Ecto neural progenitor cell (in vitro differentiated cells): ENCODE measurements around the gene HSPB7.
A peak's percentile ranks its signal among the peaks of the same experiment; 100 is the strongest.
"Not testable (repeated sequence)": the region's sequence is repeated elsewhere in the genome, so short reads cannot be mapped to it uniquely, and the experiment has no call there.

Experiments used
- DNase-seq: peaks from one replicate; pipeline ENCODE4 v3.0.0-alpha.2; 2018; ENCODE audit warnings: low spot score

HSPB7 gene

DNA sequence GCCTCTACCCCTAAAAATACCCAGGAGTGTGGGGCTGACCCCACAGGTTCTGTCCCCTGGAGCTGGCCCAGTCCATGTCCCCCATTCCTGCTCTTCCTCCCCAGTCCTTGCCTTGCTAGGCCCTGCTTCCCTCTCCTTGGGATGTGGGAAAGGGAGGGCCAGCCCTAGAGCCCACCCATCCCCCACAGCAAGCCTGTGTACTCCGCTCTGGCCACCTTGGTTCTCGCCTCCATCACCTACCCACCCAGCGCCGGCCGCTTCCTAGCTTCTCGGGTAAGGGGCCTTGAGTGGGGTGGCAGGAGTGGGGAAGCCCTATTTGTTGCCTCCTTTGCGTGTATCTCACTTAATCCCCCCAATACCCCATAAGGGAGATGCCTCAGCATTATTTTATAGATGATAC, 32.5 kb upstream of the HSPB7 start:
- DNase-seq = no peak

DNA sequence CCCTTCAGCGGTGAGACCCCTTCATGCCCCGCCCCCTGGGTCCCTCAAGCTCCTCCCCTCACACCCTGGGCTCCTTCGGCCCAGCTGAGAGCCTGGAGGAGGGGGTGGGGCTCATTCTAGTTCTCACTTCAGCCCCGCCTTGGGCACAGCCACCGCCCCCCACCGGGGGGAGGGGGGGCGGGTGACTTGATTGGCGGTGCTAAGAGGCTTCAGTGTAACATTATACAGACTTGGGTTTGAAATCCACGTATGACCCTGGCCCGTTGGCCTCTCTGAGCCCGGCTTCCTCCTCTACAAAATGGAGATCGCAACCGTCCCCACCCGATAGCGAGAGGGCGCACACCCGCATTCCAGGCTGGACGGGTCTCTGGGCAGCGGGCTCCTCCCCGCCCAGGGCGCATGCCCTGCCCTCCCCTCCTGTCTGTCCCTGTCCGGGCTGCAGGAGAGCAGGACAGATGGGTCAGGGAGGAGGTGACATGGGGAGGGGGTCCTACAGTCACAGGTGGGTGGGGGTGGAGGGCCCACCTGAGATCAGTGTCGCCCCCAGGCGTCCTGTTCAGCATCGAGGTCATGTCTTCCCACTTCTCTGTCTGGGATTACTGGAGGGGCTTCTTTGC, 30.8 kb upstream of the HSPB7 start:
- DNase-seq = peak; percentile 93

DNA sequence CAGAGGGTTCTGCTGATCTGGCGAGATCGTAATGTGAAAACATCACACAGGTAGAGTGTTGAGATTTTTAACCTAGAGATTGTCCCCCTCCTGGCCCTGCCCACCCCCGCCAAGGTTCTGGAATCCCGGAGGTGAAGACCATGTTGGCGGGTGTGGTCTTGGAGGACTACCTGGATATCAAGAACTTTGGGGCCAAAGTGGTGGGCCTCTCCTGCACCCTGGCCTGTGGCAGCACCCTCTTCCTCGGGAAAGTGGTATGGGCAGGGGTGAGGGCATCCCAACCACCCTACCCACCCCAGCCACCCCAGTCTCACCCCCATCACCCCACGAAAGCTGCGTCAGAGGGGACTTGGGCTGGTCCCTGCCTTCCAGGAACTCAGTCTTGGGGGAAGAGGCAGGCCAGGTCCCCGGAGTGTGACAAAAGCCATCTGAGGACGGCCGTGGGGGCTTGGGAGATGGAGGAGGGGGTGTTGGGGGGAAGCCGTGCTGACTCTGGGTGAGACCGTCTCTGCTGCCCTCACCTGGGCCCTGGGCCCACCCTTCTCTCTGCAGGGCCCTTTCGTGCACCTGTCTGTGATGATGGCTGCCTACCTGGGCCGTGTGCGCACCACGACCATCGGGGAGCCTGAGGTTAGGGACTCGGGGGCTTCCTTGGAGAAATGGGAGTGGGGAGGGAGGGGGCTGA, 30.1 kb upstream of the HSPB7 start:
- DNase-seq = peak; percentile 60

DNA sequence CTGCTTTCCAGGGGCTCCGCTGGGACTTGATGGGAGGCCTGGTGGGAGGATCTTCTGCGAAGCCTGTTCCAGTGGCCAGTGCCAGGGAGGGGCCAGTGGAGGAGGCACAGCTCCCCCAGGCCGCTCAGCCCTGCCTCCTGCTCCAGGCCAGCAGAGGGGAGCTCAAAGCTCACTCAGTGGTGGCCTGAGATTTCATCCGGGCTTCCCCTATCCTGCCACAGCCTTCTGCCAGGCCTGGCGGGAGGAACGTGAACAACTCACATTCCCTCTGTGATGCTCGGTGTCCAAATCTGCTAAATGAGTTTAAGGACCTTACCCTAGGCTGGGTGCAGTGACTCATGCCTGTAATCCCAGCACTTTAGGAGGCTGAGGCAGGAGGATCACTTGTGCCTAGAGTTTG, 29.0 kb upstream of the HSPB7 start:
- DNase-seq = peak; percentile 62

DNA sequence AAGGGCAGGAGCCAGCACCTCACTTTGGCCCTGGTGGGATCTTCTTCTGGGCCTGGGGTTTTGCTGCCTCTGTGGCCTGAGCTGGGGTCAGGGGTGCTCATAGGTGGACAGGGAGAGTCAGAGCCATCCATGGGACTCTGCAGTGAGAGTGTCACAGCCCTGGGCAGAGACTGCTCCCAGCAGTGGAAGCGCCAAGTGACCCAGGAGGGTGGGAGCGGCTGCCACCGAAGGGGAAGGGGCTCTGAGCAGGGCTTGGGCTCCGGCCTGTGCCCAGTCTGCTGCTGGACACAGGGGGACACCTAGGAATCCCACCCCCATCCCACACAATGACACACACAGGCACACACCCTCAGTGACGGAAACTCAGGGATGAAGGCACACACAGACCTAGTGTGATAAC, 26.1 kb upstream of the HSPB7 start:
- DNase-seq = no peak

DNA sequence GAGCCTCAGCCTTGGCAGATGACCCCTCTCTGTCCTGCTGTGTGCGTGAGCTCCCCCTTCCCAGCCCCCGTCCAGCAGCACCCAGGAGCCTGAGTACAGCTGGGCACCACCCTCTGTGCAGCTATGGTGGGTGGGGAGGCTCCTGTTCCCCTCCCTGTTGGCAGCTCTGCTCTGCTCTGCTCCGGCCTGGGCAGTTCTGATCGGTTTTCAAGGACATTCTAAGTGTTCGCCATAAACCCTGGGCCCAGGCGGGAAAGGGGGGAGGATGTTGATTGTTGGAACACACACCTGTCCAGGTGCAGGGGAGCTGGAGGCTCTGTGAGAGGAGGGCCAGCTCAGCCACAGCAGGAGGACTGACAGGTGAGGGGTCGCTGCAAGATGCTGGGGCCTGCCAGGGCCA, 25.7 kb upstream of the HSPB7 start, which contains the start of gene CLCNKB:
CLCNKB (plus strand) TSS at position 262 of the 400 bp plus-strand sequence. CDS start 711 bp downstream, outside the sequence.
- no peak for DNase-seq

DNA sequence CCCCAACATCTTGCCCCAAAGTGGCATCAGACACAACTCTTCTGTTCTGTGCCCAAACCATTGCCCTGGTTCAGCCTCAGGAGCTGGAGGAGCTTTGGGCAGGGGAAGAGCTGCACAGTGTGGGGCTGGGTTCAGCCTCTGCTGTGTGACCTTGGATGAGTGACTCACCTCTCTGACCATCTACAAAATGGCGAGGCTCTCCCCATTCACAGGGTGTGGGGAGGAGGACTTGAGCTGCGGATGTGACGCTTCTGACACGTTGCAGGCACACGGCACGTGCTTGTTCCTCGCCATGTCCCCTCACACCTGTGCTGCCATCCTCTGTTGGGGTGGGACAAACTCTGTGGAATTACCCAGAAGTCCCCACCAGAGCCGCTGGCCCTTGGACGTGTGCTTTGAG, 24.8 kb upstream of the HSPB7 start:
- not testable (repeated sequence) for DNase-seq

DNA sequence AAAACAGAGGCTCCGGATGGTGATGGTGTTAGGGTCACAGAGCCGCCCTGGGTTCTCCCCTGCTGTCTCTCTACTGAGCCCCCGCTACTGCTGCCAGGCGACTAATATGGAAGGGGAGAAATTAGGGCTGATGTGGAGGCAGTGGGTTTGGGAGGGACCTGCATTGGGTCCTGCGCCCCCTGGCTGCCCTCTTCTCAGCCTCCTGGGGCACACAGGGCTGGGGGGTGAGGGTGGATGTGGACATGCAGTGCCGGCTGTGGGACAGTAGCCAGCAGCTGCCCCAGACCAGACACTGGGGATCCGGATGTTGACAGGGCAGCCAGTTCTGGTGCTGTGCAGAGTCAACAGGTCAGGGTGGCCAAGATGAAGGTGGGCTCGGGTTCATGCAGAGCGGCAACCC, 24.3 kb upstream of the HSPB7 start:
- no peak for DNase-seq

DNA sequence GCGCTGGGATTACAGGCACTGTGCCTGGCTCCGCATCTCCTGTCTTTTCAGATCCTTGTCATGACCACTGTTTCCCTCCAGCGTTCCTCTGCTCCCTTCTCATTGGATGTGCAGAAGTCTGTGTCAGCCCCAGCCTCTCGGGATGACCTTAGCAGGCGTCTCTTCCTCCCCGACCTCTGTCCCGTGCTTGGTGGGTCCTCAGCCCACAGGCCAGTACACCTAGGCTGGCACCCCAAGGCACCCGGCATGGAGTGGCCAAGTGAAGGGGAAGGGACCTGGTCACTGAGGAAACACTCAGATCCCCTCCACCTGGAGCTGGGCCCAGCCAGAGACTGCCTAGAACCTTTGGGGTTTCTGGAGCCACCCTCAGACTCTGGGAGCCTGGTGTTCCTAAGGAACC, 23.4 kb upstream of the HSPB7 start:
- DNase-seq = no peak

DNA sequence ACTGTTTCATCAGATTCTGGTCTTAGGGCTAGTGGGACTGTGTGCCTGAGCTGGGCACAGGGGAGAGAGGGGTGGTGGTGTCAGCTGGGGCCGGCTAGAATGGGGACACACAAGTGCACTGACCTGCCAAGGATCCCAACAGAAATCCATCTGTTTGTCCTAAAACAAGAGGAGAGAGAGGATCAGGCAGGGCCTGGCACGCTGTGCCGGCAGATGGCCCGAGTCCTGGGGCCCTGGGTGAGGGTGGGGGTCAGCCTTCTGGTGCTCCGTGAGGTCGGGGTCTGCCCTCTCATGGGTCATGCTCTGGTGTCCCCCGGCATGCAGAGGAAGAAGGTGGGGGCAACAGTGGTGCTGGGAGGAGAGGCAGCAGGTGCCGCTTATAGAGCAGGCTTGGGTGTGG, 22.0 kb upstream of the HSPB7 start:
- DNase-seq = not testable (repeated sequence)

DNA sequence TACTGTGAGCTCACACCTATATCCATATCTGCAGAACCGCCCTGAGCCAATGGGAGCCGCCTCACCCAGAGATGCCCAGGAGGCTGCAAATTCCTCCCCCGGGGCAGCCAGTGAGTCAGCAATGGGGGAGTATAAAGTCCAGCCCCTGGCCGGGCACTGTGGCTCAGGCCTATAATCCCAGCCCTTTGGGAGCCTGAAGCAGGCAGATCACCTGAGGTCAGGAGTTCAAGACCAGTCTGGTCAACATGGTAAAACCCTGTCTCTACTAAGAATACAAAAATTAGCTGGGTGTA, 20.7 kb upstream of the HSPB7 start:
- DNase-seq = no peak

DNA sequence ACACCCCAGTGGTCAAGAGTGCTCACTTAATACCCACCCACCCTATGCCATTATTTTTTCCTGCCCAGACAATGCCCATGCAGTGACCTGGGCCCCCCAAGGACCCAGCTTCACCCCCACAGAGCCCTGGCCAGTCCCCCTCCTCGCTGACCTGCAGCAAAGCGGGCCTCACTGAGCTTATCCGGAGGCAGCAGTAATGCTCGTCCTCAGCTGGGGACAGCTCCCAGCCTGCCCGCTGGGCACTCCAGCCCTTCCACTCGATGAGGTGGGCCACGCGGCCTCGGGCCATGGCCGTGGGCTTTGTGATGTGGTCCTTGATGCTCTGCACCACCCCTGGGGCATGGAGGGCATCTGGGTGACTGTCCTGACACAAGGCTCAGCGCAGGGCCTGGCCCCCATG, 18.6 kb upstream of the HSPB7 start:
- DNase-seq = not testable (repeated sequence)

DNA sequence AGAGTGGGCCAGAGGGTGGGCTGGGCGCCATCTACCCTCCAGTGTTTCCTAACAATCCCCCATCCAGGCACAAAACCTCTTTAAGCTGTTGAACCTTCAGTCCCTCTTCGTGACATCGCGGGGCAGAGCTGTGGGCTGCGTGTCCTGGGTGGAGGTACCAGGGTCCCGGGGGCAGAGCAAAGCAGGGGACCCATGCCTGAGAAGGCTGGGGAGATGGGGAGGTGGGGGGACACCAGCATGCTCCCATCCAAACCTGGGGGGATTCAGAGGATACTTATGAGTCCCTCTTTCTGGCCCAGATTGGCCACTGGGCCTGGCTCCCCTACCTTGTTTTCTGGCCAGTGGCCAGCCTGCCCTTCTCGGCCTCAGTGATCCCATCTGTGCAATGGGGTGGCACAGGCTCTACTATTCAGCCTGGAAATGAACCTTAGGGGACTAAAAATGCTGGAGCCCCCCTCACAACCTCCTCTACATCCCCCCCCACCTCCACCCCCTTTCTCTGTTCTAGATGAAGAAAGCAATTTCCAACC, 15.3 kb upstream of the HSPB7 start:
- not testable (repeated sequence) for DNase-seq

DNA sequence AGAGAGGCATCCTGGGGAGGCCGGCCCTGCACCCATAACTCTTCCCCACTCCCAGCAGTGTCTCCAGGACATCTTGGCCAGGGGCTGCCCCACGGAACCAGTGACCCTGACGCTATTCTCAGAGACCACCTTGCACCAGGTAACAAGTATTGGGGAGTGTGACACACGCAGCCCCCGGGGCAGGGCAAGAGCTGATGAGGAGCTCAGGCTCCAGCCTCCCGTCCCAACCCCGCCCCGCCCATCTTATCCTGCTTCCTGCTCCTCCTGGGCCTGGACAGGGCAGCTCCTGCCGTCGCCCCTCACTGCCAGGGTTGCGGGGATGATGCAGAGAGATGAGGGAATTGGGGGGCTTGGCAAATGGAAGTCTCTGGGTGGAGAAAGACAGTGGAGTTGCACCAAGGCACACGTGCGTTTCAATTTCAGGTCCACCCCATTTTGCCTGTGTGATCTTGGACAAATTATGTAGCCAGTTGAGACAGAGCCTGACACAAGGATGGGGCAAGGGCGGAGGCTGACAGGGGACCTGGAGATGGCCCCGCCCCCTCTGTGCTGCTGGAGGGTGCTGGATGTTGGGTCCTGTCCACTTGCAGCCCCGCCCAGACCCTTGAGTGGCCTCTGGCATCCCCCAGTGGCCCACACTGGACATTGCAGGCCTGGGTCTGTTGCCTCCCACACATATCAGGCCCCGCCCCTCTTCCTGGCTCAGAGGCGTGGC, 14.7 kb upstream of the HSPB7 start:
- DNase-seq = peak; percentile 96

DNA sequence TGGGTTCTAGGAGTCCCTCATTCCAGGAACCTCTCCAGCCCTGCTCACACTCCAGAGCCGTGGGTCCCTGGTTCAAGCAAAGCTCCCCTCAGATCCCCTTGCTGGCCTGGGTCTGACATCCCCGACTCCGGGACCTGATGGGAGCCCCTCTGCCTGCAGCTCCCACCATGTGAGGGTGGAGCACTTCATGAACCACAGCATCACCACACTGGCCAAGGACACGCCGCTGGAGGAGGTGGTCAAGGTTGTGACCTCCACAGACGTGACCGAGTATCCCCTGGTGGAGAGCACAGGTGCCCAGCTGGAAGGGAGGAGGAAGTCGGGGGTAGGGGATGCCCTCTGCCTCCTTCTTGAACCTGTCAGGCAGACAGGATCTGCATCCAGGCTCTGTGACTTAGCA, 13.7 kb upstream of the HSPB7 start:
- DNase-seq = no peak

DNA sequence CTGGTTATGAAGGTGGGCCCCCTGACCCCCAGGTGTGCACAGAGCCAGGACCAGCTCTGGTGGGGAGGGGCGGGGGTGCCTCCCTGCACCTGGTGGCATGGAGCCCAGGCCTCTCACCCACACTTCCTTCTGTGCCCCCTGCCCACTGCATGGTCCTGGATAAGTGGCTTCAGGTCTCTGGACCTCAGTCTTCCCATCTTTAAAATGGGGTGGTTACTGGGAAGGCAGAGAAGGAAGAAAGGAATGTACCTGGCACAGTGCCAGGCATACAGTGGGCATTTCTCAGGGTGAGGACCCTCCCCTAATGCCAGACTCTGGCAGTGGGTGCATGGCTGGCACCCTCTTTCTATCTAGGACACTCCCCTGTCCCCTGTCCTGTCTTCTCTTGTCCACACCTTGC, 11.4 kb upstream of the HSPB7 start:
- DNase-seq = no peak

DNA sequence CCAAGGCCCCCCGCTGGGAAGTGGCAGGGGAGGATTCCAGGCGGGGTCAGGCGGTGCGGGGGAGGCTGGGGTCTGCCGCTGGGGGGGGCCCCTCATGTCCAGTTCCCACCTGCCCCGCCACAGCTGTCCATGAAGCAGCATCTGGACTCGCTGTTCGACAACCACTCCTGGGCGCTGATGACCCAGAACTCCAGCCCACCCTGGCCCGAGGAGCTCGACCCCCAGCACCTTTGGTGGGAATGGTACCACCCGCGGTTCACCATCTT, 11.1 kb upstream of the HSPB7 start:
- not testable (repeated sequence) for DNase-seq

DNA sequence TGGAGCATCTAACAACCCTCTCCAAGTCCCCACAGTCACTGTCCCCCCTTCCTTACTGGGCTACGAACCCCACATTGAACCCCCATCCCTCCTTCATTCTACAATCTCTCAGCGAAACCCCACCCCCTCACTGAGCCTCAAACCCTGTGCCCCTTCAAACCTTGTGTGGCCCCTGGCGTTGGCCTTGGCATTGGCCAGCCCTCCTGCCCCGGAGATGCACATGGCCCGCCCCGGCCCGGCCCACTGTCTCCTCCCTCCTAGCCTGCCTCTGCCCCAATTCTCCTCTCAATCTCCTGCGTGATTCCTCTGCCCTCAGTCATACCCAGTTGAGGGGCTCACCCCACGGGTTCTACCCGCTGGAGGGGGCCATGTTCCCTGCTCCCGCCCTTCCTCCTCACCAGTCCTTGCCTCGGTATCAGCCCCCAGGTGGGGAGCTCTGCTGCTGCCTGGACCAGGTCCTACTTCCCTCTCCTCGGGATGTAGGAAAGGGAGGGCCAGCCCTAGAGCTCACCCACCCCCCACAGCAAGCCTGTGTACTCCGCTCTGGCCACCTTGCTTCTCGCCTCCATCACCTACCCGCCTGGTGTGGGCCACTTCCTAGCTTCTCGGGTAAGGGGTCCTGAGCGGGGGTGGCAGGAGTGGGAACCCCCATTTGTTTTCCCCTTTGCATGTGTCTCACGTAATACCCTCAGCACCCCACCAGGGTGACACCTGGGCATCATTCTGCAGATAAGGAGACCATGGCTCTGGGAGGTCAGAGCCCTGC, 10.6 kb upstream of the HSPB7 start:
- no peak for DNase-seq

DNA sequence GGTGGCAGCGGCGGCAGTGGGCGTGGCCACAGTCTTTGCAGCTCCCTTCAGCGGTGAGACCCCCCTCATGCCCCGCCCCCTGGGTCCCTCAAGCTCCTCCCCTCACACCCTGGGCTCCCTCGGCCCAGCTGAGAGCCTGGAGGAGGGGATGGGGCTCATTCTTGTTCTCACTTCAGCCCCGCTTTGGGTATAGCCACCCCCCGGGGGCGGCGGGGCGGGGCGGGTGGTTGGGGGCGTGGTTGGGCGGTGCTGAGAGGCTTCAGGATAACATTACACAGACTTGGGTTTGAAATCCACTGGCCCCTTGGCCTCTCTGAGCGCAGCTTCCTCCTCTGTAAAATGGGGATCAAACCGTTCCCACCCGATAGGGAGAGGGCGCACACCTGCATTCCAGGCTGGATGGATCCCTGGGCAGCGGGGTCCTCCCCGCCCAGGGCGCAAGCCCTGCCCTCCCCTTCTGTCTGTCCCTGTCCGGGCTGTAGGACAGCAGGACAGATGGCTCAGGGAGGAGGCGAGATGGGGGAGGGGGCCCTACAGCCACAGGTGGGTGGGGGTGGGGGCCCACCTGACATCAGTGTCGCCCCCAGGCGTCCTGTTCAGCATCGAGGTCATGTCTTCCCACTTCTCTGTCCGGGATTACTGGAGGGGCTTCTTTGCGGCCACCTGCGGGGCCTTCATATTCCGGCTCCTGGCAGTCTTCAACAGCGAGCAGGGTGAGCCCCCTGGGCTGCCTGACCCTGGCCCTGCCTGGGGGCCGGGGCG, 9.1 kb upstream of the HSPB7 start:
- DNase-seq = peak; percentile 94

DNA sequence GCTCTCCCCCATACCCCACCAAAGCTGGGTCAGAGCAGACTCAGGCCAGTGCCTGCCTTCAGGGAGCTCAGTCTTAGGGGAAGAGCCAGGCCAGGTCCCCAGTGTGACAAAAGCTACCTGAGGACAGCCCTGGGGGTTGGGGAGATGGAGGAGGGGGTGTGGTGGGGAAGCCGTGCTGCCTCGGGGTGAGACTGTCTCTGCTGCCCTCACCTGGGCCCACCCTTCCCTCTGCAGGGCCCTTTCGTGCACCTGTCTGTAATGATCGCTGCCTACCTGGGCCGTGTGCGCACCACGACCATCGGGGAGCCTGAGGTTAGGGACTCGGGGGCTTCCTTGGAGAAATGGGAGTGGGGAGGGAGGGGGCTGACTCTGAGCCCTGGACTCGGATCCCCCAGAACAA, 8.5 kb upstream of the HSPB7 start:
- not testable (repeated sequence) for DNase-seq

DNA sequence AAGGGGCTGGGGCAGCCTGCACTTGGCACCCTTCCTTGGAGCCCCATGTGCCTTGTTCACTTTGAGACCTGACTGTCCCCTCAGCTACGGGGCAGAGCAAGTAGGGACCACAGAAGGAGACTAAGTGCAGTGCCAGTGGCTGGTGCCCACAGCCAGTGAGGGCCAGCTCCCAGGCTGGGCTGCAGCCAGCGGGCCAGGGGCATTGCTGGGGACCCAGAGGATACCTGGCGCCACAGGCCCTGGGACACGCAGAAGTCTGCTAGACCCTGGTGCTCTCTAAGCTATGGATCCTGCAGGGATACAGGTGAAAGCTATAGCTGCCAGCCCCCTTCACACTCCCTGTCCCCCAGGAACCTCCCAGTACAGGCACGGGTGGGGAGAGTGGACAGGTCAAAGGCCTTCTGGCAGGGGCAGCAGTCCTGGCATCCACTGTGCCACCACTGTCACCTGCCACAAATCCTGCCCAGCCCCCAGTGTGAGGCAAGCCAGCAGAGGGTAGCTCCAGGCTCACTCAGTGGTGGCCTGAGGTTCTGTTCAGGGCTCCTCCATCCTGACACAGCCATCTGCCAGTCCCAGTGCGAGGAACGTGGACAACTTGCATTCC, 5.3 kb upstream of the HSPB7 start:
- no peak for DNase-seq

DNA sequence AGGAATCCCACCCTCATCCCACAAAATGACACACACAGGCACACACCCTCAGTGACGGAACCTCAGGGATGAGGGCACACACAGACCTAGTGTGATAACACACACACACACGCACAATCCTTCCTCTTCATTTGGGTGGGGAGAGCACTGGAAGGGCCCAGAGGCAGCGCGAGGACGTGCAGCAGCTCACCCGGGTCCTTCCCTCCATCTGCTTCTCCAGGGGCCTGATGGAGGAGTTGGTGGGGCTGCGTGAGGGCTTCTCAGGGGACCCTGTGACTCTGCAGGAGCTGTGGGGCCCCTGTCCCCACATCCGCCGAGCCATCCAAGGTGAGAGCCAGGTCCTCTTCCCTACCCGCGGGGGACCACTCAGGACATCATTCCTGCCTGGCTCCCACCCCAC, 4.5 kb upstream of the HSPB7 start:
- DNase-seq = no peak
